ENCODE data around the gene SHH. TPM values are rescaled to one million over a fixed set of nuclear protein-coding genes. Genes with fewer than 3 reads are reported as not detected.

Gene SHH
- total RNA-seq, 3 donors from 2014 or later (not counting 1 experiment from before 2014, with no cell fraction given) = not detected

DNA sequence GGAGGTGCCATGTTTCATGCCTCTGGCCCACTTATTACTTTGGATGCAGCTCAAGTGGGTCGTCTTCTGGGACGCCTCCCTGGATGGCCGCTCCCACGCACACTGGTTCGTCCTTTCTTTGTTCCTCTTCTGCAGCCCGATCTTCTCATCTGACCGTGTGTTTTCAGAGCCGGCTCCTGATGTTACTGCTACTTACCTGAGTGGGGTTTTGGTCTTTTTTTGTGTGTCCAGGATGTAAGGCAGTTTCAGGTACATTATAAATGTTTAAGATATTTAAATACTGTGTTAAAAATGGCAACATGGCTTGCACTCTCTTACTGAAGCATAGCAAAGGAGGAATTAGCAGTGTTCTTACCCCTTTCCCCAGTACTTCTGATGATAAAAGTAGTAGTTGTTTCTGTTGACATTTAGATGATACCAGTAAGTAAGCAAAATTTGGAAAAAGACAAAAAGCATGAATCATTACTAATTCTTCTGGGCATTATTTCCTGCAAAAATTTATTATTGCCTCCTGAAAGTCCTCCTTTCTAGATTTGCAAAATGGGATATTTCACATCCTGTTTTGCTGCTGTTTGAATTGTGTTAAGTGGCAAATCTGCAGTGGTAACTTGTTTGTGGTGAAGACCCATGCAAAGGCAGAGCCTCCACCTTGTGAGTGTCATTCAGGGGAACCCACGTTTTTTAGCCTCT lies 59.4 kb downstream of the SHH start:
- Histone ChIP-seq H3K27me3 (ENCODE audit: control insufficient read depth, insufficient read depth, low read length) (no peaks in the 10 kb centered on the region), H3K27ac (ENCODE audit: low read length) (no peak overlapping the region), H3K9me3 (ENCODE audit: control insufficient read depth, insufficient read depth, low read length) (no peaks in the 10 kb centered on the region), H3K4me1 (ENCODE audit: control insufficient read depth, insufficient read depth, low read length) (peaks cover 20% of the 10 kb centered on the region), H3K4me3 (ENCODE audit: low read length) (no peak overlapping the region), H3K36me3 (ENCODE audit: control insufficient read depth, insufficient read depth, low read length) (peaks cover 10% of the 10 kb centered on the region)
- no peaks in the 10 kb centered on the region for H3K9me3 Mint-ChIP-seq
- peak overlapping the region; percentile 69 to 81 for H3K27ac Mint-ChIP-seq
- H3K27me3 Mint-ChIP-seq (ENCODE audit: low read depth in 2 of 2) = no peaks in the 10 kb centered on the region
- intact Hi-C loops (cut with micrococcal nuclease) = no loop called here
- H3K4me3 Mint-ChIP-seq = peak overlapping the region; percentile 84
- ATAC-seq (peak in 2 of 3 donors; percentile 19 to 57), DNase-seq (no peak)
- peaks cover 73 to 80% of the 10 kb centered on the region in 2 donors for H3K4me1 Mint-ChIP-seq
- no peak for TF ChIP-seq CTCF (IDR thresholded peaks at IDR 0.05)
- H3K36me3 Mint-ChIP-seq = no peaks in the 10 kb centered on the region
- 75% methylated on average over 9 of the region's 9 CpGs for WGBS (ENCODE audit: insufficient coverage)

DNA sequence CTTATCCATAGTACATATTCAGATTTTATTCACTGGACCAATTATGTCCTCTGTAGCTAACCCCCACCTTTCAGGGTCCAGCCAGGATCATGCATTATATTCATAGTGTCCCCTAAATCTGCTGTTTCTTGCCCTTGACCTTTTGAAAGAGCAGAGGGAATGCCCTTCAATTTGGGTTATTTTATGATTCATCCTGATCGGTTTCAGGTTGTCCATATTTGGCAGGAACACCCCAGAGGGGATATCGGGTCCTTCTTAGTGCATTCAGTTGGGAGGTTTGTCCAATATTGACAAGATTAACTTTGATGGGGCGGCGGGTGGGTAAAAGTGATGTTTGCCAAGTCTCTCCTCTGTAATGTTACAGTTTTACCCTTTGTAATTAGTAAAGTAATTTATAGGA lies 60.9 kb downstream of the SHH start:
- H3K9me3 Mint-ChIP-seq = no peaks in the 10 kb centered on the region
- Histone ChIP-seq H3K27ac (ENCODE audit: low read length) (no peak overlapping the region), H3K27me3 (ENCODE audit: control insufficient read depth, insufficient read depth, low read length) (no peaks in the 10 kb centered on the region), H3K4me1 (ENCODE audit: control insufficient read depth, insufficient read depth, low read length) (peaks cover 17% of the 10 kb centered on the region), H3K9me3 (ENCODE audit: control insufficient read depth, insufficient read depth, low read length) (no peaks in the 10 kb centered on the region), H3K36me3 (ENCODE audit: control insufficient read depth, insufficient read depth, low read length) (peaks cover 17% of the 10 kb centered on the region), H3K4me3 (ENCODE audit: low read length) (no peak overlapping the region)
- H3K27me3 Mint-ChIP-seq (ENCODE audit: low read depth in 2 of 2) = no peaks in the 10 kb centered on the region
- ATAC-seq (no peak), DNase-seq (no peak)
- peaks cover 67 to 69% of the 10 kb centered on the region in 2 donors for H3K4me1 Mint-ChIP-seq
- intact Hi-C loops (cut with micrococcal nuclease) = no loop called here
- no peak overlapping the region for H3K27ac Mint-ChIP-seq
- TF ChIP-seq CTCF (IDR thresholded peaks at IDR 0.05) = no peak
- no peaks in the 10 kb centered on the region for H3K36me3 Mint-ChIP-seq
- 91% methylated on average over 4 of the region's 4 CpGs for WGBS (ENCODE audit: insufficient coverage)
- H3K4me3 Mint-ChIP-seq = no peak overlapping the region

DNA sequence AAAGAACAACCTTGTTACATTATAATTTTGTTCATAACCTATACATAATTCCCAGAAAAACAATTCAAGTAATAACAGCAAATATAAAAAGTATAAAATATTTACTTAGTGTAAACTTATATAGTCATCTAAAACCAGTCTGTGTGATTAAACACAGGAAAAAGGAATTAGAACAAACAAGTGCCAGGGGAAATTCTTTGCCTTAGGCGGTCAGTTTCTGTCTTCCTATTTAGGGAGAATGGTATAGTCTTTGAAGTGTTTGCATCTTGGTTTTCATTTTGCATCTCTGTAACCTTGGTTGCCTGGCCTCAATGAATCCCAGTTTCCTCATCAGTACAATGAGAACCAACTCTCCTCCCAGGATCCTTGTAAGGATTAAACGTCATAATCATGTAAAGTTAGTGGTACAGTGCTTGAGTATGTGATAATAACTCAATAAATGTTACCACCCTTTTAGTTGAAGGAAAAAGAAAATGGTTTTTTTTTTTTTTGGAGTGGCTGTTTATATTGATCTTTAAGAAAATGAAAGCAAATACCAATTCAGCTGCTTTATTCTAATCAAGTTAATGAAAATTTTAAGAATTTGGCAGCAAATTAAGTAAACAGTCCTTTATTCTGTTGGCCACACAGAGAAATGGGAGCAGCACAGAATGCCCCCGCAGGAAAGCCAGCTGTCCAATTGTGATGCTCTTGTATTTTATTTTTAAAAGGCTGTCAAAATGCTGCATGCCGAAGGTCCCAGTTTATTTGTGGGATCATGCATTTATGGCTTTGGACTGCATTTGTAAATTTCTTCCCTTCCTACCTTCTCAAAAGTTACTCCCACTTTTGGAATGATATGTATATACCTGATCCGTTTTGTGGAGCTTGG lies 61.8 kb downstream of the SHH start:
- Mint-ChIP-seq H3K27ac (no peak overlapping the region), H3K4me3 (no peak overlapping the region), H3K36me3 (no peaks in the 10 kb centered on the region), H3K4me1 (peaks cover 58 to 63% of the 10 kb centered on the region in 2 donors), H3K9me3 (no peaks in the 10 kb centered on the region), H3K27me3 (ENCODE audit: low read depth in 2 of 2) (no peaks in the 10 kb centered on the region)
- no peaks in the 10 kb centered on the region for H3K9me3 ChIP-seq (ENCODE audit: control insufficient read depth, insufficient read depth, low read length)
- no peaks in the 10 kb centered on the region for H3K27me3 ChIP-seq (ENCODE audit: control insufficient read depth, insufficient read depth, low read length)
- TF ChIP-seq CTCF (IDR thresholded peaks at IDR 0.05) = no peak
- H3K4me1 ChIP-seq (ENCODE audit: control insufficient read depth, insufficient read depth, low read length) = peaks cover 17% of the 10 kb centered on the region
- intact Hi-C loops (cut with micrococcal nuclease) = no loop called here
- WGBS (ENCODE audit: insufficient coverage) = 97% methylated on average over 3 of the region's 5 CpGs
- peaks cover 26% of the 10 kb centered on the region for H3K36me3 ChIP-seq (ENCODE audit: control insufficient read depth, insufficient read depth, low read length)
- no peak overlapping the region for H3K4me3 ChIP-seq (ENCODE audit: low read length)
- no peak for ATAC-seq
- no peak overlapping the region for H3K27ac ChIP-seq (ENCODE audit: low read length)
- DNase-seq = no peak

Other genes with a start within 250 kb of the SHH start
- gene RBM33, start 167.8 kb downstream of the SHH start, total RNA-seq = 100 to 1,000 TPM; 161 to 182 (median 182) TPM

All from natural killer cell (primary cell).